Osteocyte (in vitro differentiated cells): ENCODE results near the gene RHOT1. TPM values are rescaled to one million over a fixed set of nuclear protein-coding genes. Genes with fewer than 3 reads are reported as not detected.

ENCODE experiments used
- DNase-seq: peaks from one replicate; pipeline ENCODE4 v3.0.0; 2021; ENCODE audit warnings: mixed read lengths; ENCODE audit not compliant: unreplicated experiment; ENCODE audit errors: extremely low spot score
- H3K27ac Mint-ChIP-seq: one replicate; pipeline ENCODE4 v1.8.0; 2021; ENCODE audit warnings: mild to moderate bottlenecking, mixed read lengths; ENCODE audit not compliant: unreplicated experiment
- H3K27me3 Mint-ChIP-seq: one replicate; pipeline ENCODE4 v1.8.0; 2021; ENCODE audit warnings: mixed read lengths; ENCODE audit not compliant: unreplicated experiment
- H3K36me3 Mint-ChIP-seq: one replicate; pipeline ENCODE4 v1.8.0; 2021; ENCODE audit warnings: mixed read lengths; ENCODE audit not compliant: unreplicated experiment
- H3K4me1 Mint-ChIP-seq: one replicate; pipeline ENCODE4 v1.8.0; 2021; ENCODE audit warnings: mixed read lengths; ENCODE audit not compliant: unreplicated experiment
- H3K4me3 Mint-ChIP-seq: one replicate; pipeline ENCODE4 v1.8.0; 2021; ENCODE audit warnings: mild to moderate bottlenecking, moderate library complexity, mixed read lengths; ENCODE audit not compliant: unreplicated experiment
- H3K9me3 Mint-ChIP-seq: one replicate; pipeline ENCODE4 v1.8.0; 2021; ENCODE audit warnings: mixed read lengths; ENCODE audit not compliant: unreplicated experiment
- CTCF ChIP-seq: fragments of 200-600 bp; sonication (generic); IDR thresholded peaks from 2 replicates; pipeline ENCODE4 v1.5.0; 2021; ENCODE audit warnings: antibody characterized with exemption, mild to moderate bottlenecking, moderate library complexity
- total RNA-seq: library from RNA; stranded (reverse); gene quantifications from 2 replicates; pipeline ENCODE4 v1.2.1, GENCODE V29; 2021

Gene RHOT1
- total RNA-seq, 1 donor from 2014 or later: 32.2 TPM

- no peak for DNase-seq
- Mint-ChIP-seq H3K9me3 (no peaks in the 10 kb centered on the region), H3K27ac (no peak overlapping the region), H3K4me1 (peaks cover 2% of the 10 kb centered on the region), H3K27me3 (no peaks in the 10 kb centered on the region), H3K4me3 (no peak overlapping the region), H3K36me3 (peaks cover 2% of the 10 kb centered on the region)
- TF ChIP-seq CTCF: no peak
These were observed 93.3 kb downstream of the RHOT1 start for GRCh38 chr17:32235588-32235987.

GRCh38 chr17:32239456-32239855 is 97.2 kb downstream of the RHOT1 start:
- Mint-ChIP-seq H3K27me3 (no peaks in the 10 kb centered on the region), H3K27ac (no peak overlapping the region), H3K36me3 (peaks cover 4% of the 10 kb centered on the region), H3K9me3 (no peaks in the 10 kb centered on the region), H3K4me1 (no peaks in the 10 kb centered on the region), H3K4me3 (no peak overlapping the region)
- no peak for DNase-seq
- TF ChIP-seq CTCF: no peak

- no peak for TF ChIP-seq CTCF
- no peak for DNase-seq
- Mint-ChIP-seq H3K36me3 (peaks cover 4% of the 10 kb centered on the region), H3K9me3 (no peaks in the 10 kb centered on the region), H3K4me3 (no peak overlapping the region), H3K27me3 (no peaks in the 10 kb centered on the region), H3K4me1 (no peaks in the 10 kb centered on the region), H3K27ac (no peak overlapping the region)
These were observed 98.4 kb downstream of the RHOT1 start for GRCh38 chr17:32240750-32241149.

- no peaks in the 10 kb centered on the region for H3K27me3 Mint-ChIP-seq
- no peak overlapping the region for H3K4me3 Mint-ChIP-seq
- H3K36me3 Mint-ChIP-seq: peaks cover 4% of the 10 kb centered on the region
- H3K4me1 Mint-ChIP-seq: no peaks in the 10 kb centered on the region
- H3K27ac Mint-ChIP-seq: no peak overlapping the region
- TF ChIP-seq CTCF: no peak
- no peaks in the 10 kb centered on the region for H3K9me3 Mint-ChIP-seq
- no peak for DNase-seq
These were observed 99.3 kb downstream of the RHOT1 start for GRCh38 chr17:32241640-32242039.

GRCh38 chr17:32249475-32249874 is 107.2 kb downstream of the RHOT1 start:
- no peak for DNase-seq
- no peaks in the 10 kb centered on the region for H3K36me3 Mint-ChIP-seq
- H3K27ac Mint-ChIP-seq: no peak overlapping the region

More at GRCh38 chr17:32249475-32249874, 107.2 kb downstream of the RHOT1 start:
- H3K27me3 Mint-ChIP-seq: peaks cover 4% of the 10 kb centered on the region
- no peak for TF ChIP-seq CTCF
- H3K4me3 Mint-ChIP-seq: no peak overlapping the region
- no peaks in the 10 kb centered on the region for H3K9me3 Mint-ChIP-seq
- no peaks in the 10 kb centered on the region for H3K4me1 Mint-ChIP-seq
